ENCODE measurements around the gene SLC27A2. TPM values are rescaled to one million over a fixed set of nuclear protein-coding genes. Genes with fewer than 3 reads are reported as not detected.

The SLC27A2 gene
- total RNA-seq, 3 donors from 2014 or later (not counting 1 experiment from before 2014, with no cell fraction given): 0.47 to 2.7 (median 0.50) TPM

DNA sequence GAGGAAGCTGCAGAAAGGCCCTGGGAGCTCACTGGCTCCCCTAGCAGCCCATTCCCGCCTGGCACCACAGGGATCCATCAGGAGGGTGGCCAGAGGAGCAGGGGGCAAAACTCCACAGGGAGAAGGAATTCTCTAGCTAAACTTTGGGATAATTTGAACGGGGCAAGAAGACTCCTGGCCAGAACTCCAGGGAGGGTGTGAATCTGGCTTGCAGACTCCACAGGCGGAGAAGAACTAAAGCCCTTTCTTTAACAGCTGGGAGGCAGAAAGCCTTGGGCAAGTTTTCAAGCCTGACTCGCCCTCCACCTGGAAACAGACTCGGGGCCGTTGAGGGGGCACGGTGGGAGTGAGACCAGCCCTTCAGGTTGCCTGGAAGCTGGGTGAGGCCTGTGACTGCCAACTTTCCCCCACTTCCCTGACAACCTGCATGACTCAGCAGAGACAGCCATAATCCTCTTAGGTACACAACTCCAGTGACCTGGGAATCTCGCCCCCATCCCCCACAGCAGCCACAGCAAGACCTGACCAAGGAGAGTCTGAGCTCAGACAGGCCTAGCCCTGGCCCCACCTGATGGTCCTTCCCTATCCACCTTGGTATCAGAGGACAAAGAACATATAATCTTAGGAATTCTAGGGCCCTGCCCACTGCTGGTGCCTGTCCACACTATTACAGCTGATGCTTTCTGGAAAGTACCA, 28.6 kb downstream of the SLC27A2 start:
- peaks cover 3 to 9% of the 10 kb centered on the region in 2 donors for H3K9me3 Mint-ChIP-seq
- no peak overlapping the region for H3K4me3 Mint-ChIP-seq
- ATAC-seq: no peak
- H3K4me1 ChIP-seq (ENCODE audit: control insufficient read depth, insufficient read depth, low read length): no peaks in the 10 kb centered on the region
- DNase-seq: no peak
- no peaks in the 10 kb centered on the region for H3K27me3 Mint-ChIP-seq (ENCODE audit: low read depth in 2 of 2)
- intact Hi-C loops (cut with micrococcal nuclease): no loop called here
- no peak overlapping the region for H3K27ac ChIP-seq (ENCODE audit: low read length)
- H3K36me3 ChIP-seq (ENCODE audit: control insufficient read depth, insufficient read depth, low read length): no peaks in the 10 kb centered on the region
- no peak overlapping the region for H3K27ac Mint-ChIP-seq
- H3K36me3 Mint-ChIP-seq: peaks cover 8% of the 10 kb centered on the region
- H3K4me3 ChIP-seq (ENCODE audit: low read length): no peak overlapping the region
- no peaks in the 10 kb centered on the region for H3K9me3 ChIP-seq (ENCODE audit: control insufficient read depth, insufficient read depth, low read length)
- no peaks in the 10 kb centered on the region for H3K4me1 Mint-ChIP-seq
- 93% methylated on average over 8 of the region's 8 CpGs for WGBS (ENCODE audit: insufficient coverage)
- H3K27me3 ChIP-seq (ENCODE audit: control insufficient read depth, insufficient read depth, low read length): no peaks in the 10 kb centered on the region
- TF ChIP-seq, protein P1, sequence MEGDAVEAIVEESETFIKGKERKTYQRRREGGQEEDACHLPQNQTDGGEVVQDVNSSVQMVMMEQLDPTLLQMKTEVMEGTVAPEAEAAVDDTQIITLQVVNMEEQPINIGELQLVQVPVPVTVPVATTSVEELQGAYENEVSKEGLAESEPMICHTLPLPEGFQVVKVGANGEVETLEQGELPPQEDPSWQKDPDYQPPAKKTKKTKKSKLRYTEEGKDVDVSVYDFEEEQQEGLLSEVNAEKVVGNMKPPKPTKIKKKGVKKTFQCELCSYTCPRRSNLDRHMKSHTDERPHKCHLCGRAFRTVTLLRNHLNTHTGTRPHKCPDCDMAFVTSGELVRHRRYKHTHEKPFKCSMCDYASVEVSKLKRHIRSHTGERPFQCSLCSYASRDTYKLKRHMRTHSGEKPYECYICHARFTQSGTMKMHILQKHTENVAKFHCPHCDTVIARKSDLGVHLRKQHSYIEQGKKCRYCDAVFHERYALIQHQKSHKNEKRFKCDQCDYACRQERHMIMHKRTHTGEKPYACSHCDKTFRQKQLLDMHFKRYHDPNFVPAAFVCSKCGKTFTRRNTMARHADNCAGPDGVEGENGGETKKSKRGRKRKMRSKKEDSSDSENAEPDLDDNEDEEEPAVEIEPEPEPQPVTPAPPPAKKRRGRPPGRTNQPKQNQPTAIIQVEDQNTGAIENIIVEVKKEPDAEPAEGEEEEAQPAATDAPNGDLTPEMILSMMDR (IDR thresholded peaks at IDR 0.05): no peak

DNA sequence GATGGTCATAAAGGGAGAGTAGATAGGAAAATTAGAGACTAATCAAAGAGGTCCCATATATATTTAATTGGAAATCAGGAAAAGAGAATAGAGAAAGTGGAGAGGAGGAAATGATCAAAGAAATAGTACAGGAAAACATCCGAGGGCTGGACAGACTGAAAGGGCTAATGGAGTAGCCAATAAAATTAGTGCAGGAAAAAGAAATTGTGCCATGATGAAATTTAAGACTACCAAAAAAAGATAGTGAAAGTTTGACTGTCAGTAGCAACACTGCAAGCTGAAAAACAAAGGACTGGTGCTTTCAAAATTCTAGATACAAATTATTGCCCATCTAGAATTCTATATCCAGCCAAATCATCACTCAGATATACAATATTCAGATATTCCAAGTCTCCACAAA, 36.3 kb downstream of the SLC27A2 start:
- Mint-ChIP-seq H3K4me3 (no peak overlapping the region), H3K4me1 (no peaks in the 10 kb centered on the region), H3K27ac (no peak overlapping the region), H3K36me3 (no peaks in the 10 kb centered on the region), H3K27me3 (ENCODE audit: low read depth in 2 of 2) (no peaks in the 10 kb centered on the region), H3K9me3 (no peaks in the 10 kb centered on the region)
- intact Hi-C loops (cut with micrococcal nuclease): no loop called here
- H3K27me3 ChIP-seq (ENCODE audit: control insufficient read depth, insufficient read depth, low read length): no peaks in the 10 kb centered on the region
- no peak overlapping the region for H3K27ac ChIP-seq (ENCODE audit: low read length)
- no peaks in the 10 kb centered on the region for H3K36me3 ChIP-seq (ENCODE audit: control insufficient read depth, insufficient read depth, low read length)
- no peak for ATAC-seq
- no peak for DNase-seq
- H3K9me3 ChIP-seq (ENCODE audit: control insufficient read depth, insufficient read depth, low read length): no peaks in the 10 kb centered on the region
- H3K4me1 ChIP-seq (ENCODE audit: control insufficient read depth, insufficient read depth, low read length): no peaks in the 10 kb centered on the region
- no peak overlapping the region for H3K4me3 ChIP-seq (ENCODE audit: low read length)
- WGBS (ENCODE audit: insufficient coverage): 81% methylated on average over 1 of the region's 1 CpG
- TF ChIP-seq, protein P1 (IDR thresholded peaks at IDR 0.05): no peak

DNA sequence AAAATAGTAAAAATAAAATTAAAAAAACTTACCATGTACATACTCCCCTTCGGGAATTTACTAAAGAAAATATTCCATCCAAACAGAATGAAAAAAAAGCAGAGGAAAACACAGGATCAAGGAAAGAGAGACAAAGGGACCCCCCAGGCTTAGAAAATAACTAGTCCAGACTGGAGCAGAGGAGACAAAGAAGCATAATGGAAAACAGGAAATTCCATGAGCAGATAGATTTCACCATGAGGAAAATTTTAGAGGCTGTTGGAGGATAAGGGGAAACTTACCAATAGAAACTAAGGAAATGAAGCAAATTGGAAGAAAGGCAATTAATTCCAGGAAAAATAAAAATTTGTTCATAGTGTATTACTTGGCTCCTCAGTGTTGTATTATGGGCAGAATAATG, 36.7 kb downstream of the SLC27A2 start:
- Histone ChIP-seq H3K9me3 (ENCODE audit: control insufficient read depth, insufficient read depth, low read length) (no peaks in the 10 kb centered on the region), H3K27ac (ENCODE audit: low read length) (no peak overlapping the region), H3K4me3 (ENCODE audit: low read length) (no peak overlapping the region), H3K4me1 (ENCODE audit: control insufficient read depth, insufficient read depth, low read length) (no peaks in the 10 kb centered on the region), H3K36me3 (ENCODE audit: control insufficient read depth, insufficient read depth, low read length) (no peaks in the 10 kb centered on the region), H3K27me3 (ENCODE audit: control insufficient read depth, insufficient read depth, low read length) (no peaks in the 10 kb centered on the region)
- intact Hi-C loops (cut with micrococcal nuclease): no loop called here
- ATAC-seq (no peak), DNase-seq (no peak)
- H3K36me3 Mint-ChIP-seq: no peaks in the 10 kb centered on the region
- TF ChIP-seq, protein P1 (IDR thresholded peaks at IDR 0.05): no peak
- 88% methylated on average over 1 of the region's 1 CpG for WGBS (ENCODE audit: insufficient coverage)
- H3K27ac Mint-ChIP-seq: no peak overlapping the region
- H3K9me3 Mint-ChIP-seq: no peaks in the 10 kb centered on the region
- H3K4me1 Mint-ChIP-seq: no peaks in the 10 kb centered on the region
- no peak overlapping the region for H3K4me3 Mint-ChIP-seq
- H3K27me3 Mint-ChIP-seq (ENCODE audit: low read depth in 2 of 2): no peaks in the 10 kb centered on the region

DNA sequence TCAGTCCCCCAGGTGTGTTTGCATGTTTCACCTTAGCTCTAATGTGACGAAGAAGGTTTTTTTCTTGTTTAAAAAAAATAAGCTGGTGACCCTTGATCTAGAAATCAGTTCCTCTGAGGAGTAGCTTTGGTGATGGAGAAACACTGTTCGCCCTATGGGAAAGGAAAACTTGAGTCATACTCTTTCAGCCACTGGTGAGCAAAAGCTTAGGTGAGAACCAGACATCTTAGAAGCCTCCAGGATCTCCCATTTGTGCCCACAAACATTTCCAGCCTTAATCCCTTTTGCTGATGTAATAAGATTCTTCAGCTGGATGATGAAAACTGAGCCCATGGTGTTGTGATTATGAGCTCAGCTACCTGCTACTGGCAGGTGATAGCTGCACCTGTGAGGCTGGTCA, 37.8 kb downstream of the SLC27A2 start:
- intact Hi-C loops (cut with micrococcal nuclease): no loop called here
- Histone ChIP-seq H3K4me1 (ENCODE audit: control insufficient read depth, insufficient read depth, low read length) (no peaks in the 10 kb centered on the region), H3K27me3 (ENCODE audit: control insufficient read depth, insufficient read depth, low read length) (no peaks in the 10 kb centered on the region), H3K36me3 (ENCODE audit: control insufficient read depth, insufficient read depth, low read length) (no peaks in the 10 kb centered on the region), H3K9me3 (ENCODE audit: control insufficient read depth, insufficient read depth, low read length) (no peaks in the 10 kb centered on the region), H3K4me3 (ENCODE audit: low read length) (no peak overlapping the region), H3K27ac (ENCODE audit: low read length) (no peak overlapping the region)
- Mint-ChIP-seq H3K9me3 (no peaks in the 10 kb centered on the region), H3K27ac (no peak overlapping the region), H3K27me3 (ENCODE audit: low read depth in 2 of 2) (no peaks in the 10 kb centered on the region), H3K4me3 (no peak overlapping the region), H3K4me1 (no peaks in the 10 kb centered on the region), H3K36me3 (no peaks in the 10 kb centered on the region)
- TF ChIP-seq, protein P1 (IDR thresholded peaks at IDR 0.05): no peak
- DNase-seq (no peak), ATAC-seq (no peak)
- WGBS (ENCODE audit: insufficient coverage): 87% methylated on average over 2 of the region's 2 CpGs
